NCI-H82 (cell line): ENCODE results near the gene CDK17.
"Not testable (repeated sequence)": the region's sequence is repeated elsewhere in the genome, so short reads cannot be mapped to it uniquely, and the experiment has no call there.

Experiments used
- DNase-seq: peaks from one replicate; lab custom pipeline; 2025; lab: John Stamatoyannopoulos, UW

CDK17 gene

GRCh38 chr12:96354326-96354725 is 45.9 kb downstream of the CDK17 start:
- DNase-seq, result no peak

- DNase-seq, result no peak
Observed at GRCh38 chr12:96352161-96352835, 47.9 kb downstream of the CDK17 start.

DNA sequence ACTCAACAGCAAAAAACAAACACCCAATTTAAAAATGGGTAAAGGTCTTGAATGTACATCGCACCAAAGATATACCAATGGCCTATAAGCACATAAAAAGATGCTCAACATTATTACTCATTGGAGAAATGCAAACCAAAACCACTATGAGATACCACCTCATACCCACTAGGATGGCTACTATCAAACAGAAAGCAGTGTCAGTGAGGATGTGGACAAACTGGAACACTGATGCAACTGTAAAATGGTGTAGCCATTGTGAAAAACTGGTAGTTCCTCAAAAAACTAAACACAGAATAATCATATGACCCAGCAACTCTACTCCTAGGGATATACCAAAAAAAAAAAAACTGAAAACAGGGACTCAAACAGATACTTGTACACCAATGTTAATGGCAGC is 49.3 kb downstream of the CDK17 start:
- DNase-seq, result no peak

DNA sequence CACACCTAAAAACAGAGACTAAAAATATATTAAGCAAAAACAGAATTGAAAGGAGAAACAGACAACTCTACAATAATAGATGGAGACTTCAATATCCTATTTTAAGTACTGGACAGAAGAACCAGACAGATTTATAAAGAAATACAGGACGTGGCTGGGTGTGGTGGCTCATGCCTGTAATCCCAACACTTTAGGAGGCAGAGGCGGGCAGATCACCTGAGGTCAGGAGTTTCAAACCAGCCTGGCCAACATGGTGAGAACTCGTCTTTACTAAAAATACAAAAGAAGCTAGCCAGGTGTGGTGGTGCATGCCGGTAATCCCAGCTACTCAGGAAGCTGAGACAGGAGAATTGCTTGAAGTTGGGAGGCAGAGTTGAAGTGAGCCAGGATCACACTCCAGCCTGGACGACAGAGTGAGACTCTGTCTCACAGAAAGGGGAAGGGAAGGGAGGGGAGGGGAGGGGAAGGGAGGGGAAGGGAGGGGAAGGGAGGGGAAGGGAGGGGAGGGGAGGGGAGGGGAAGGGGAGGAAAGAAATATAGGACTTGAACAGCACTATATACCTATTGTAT is 53.0 kb downstream of the CDK17 start:
- no peak for DNase-seq

- not testable (repeated sequence) for DNase-seq
Observed at GRCh38 chr12:96346716-96347115, 53.5 kb downstream of the CDK17 start.

DNA sequence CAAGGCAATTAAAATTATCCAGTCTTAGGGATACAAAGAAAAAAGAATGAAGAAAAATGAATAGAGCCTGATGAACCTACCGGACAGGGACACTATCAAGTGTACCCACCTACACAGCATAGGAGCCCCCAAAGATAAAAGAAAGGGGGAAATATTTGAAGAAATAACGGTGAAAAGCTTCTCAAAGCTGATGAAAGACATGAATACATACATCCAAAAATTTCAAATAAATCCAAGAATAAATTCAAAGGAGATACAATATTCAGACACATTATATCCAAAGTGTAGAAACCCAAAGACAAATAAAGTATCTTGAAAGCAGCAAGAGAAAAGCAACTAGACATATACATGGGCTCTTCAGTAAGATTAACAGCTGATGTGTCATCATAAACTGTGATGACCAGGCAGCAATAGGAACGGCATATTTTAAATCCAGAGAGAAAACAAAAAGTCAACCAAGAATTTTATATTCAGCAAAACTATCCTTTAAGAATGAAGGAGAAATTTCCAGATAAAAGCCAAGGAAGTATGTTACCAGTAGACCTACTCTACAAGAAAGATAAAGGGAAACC is 56.0 kb downstream of the CDK17 start:
- DNase-seq, result no peak

- no peak for DNase-seq
Observed at GRCh38 chr12:96343347-96343954, 56.8 kb downstream of the CDK17 start.

DNA sequence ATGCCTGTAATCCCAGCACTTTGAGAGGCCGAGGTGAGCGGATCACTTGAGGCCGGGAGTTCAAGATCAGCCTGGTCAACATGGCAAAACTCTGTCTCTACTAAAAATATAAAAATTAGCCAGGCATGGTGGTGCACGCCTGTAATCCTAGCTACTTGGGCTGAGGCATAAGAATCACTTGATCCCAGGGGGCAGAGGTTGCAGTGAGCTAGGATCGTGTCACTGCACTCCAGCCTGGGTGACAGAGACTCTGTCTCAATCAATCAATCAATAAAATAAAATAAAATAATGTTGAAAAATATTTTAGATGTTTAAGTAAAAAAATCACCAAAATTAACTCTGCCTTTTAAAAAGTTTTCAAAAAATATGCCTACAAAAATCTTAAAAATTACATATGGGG is 60.6 kb downstream of the CDK17 start:
- DNase-seq, result not testable (repeated sequence)

DNA sequence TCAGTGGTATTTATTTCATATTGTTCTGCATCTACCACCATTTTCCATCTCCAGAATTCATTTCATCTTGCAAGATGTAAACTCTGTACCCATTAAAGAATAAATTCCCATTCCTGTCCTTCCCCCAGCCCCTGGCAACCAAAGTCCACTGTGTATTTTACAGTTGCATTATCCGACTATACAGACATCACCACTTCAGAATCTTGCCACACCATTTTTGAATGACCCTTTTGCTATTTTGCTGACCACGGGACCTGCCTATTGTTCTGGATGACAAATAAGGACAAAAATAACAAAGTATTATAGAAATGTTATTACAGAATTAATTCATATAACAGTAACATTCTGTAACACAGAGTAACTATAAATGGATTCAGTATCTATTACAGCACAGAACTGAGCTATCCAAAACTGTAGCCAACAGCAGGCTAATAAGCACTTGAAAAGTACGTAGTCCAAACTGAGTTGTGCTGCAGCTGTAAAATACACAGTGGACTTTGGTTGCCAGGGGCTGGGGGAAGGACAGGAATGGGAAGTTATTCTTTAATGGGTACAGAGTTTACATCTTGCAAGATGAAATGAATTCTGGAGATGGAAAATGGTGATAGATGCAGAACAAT is 61.3 kb downstream of the CDK17 start:
- no peak for DNase-seq

- no peak for DNase-seq
Observed at GRCh38 chr12:96337953-96338352, 62.3 kb downstream of the CDK17 start.

- no peak for DNase-seq
Observed at GRCh38 chr12:96336489-96336888, 63.8 kb downstream of the CDK17 start.

DNA sequence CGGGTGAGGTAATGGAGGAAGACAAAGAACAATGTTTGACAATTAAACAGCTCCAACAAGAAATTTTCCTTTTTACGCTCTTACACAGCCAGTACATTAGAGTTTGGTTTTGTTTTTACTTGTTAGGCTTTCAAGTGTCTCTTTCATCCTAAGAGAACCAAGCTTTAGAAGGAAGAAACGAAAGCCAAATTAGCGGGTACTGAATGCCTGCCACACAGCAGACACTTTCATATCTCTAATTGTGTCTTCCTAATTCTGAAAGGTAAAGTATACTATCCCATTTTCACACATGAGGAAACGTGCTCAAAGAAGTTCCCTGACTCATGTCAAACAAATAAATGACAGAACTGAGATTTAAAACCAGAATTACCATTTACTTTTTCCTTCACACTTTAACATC is 65.0 kb downstream of the CDK17 start:
- DNase-seq, result no peak

DNA sequence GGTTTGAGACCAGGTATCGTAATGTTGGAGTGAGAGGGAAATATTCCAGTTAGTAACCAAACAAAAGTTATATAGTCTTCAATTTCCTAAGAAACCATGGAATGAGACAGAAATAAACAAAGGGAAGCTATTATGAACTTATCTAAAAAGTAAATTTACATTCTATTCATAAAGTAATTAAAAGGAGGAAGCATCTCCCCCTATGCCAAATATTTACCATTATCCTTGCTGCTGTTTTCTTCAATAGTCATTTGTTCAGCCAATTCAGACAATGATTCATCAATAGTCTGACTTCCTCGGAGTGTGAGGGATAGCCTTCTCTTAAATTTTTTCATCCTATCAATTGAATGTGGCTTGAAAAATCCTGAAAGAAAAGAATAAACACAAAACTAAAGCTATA is 65.7 kb downstream of the CDK17 start:
- DNase-seq, result no peak

- no peak for DNase-seq
Observed at GRCh38 chr12:96329545-96329944, 70.7 kb downstream of the CDK17 start.

DNA sequence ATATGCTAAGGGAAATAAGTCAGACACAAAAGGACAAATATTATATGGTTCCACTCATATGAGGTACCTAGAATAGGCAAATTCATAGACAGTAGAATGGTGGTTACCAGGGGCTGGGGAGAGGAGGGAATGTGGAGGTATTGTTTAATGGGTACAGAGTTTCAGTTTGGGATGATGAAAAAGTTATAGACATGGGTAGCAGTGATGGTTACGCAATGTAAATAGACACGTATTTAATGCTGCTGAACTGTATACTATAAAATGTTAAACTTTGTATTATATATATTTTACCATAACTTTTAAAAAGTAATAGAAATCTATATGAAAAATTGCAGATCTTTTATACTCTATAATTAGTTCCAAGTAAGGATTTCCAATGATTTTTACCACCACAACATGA is 71.2 kb downstream of the CDK17 start:
- no peak for DNase-seq

GRCh38 chr12:96327889-96328288 is 72.3 kb downstream of the CDK17 start:
- DNase-seq, result no peak

GRCh38 chr12:96327346-96327745 is 72.9 kb downstream of the CDK17 start:
- DNase-seq, result no peak

GRCh38 chr12:96326628-96327227 is 73.5 kb downstream of the CDK17 start:
- no peak for DNase-seq

- DNase-seq, result peak; percentile 6
Observed at GRCh38 chr12:96323906-96324305, 76.3 kb downstream of the CDK17 start.

DNA sequence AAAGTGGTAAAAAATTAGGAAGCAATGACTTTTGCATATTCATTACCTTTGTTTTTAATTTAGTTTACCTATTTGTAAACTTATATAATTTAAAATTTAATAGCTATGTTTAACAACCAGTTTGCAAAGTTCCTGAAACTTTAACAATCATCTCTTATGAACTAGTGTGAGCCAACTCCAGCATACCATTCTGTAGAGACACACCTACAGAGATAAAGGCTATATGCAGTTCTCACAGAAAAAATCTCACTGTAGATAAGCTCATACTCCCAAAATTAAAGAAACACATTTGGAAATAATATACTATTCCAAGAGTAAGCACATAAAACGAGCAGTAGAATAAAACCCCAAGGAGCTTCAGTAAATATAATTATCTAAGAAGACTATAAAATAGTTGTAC is 77.5 kb downstream of the CDK17 start:
- DNase-seq, result no peak

DNA sequence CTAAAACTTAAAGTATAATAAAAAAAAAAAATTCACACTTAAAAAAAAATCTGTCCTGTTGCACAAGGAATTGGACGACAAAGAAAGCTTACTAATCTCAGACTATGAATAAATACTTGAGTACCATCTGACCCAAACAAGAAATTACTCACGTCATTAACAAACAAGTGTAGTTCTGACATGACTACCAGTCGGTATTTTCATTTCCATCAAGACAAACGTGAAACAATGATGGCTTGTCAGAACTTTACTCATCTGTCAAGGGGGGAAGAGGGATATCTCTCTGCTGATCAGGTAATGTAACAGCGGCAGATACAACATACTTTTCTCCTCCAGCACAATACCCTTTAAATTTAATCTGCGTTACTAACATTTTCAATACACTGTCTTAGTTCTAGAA is 78.3 kb downstream of the CDK17 start:
- DNase-seq, result no peak

- DNase-seq, result not testable (repeated sequence)
Observed at GRCh38 chr12:96317801-96318200, 82.4 kb downstream of the CDK17 start.
